ENCODE data around the gene SRPK1.

The SRPK1 gene

GRCh38 chr6:35809809-35810208 is 111.1 kb downstream of the SRPK1 start:
- DNase-seq: no peak

DNA sequence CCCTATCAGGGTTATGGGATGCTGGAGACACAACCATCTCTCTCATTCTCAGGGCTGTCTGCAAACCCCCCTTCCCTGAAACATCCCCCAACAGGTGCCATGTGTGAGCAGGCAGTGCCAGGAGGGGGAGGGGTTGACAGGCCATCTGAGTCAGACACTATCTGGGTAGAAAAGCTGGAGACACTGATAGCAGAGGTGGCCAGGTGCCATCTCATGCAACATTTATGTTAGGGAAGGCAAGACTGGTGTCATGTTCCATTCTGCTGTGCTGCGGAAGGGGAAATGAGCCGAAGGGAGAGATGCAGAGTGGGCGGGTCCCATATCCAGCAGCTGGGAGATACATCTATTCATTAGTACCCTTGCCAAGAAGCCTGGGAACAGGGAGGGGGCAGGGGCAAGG is 112.2 kb downstream of the SRPK1 start:
- DNase-seq: peak; percentile 90

DNA sequence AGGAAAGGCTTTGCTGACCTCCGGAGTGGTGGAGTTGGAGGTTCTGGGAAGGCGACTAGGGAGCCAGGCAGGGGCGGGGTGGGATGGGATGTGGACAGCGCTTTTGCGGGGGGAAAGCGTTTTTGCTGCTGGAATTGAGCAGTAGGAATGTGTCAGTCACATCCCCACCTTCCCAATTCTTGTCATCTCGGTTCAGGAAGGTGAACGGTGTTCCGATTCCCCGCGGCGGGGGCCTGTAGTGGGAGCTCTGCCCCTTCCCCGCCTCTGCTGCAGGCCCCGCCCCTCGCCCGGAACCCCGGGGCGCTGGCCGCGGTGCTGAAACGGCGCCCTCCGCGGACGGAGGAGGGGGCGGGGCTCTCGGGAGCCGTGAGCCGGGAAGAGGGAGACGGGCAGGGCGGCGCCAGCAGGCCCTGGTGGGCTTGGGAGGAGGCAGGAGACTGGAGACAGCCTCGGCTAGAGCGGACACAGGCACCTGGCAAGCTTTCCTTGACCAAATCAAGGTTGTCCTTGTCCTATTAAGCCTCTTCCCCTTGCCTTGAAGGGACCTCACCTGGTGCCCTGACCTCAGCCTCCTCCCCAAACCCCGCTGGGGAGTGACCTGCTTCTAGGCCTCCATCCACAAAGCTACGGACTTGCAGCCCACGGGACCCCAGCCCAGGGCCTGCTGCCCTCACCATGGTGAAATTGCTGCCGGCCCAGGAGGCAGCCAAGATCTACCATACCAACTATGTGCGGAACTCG is 115.7 kb downstream of the SRPK1 start, which contains the start of gene LHFPL5:
TSS of gene LHFPL5 (plus strand) at position 357 of the 741 bp plus-strand sequence. CDS start at position 676, 319 bp downstream.
- peak; percentile 59 for DNase-seq

- no peak for DNase-seq
Observed at GRCh38 chr6:35801148-35801547, 119.8 kb downstream of the SRPK1 start.

- DNase-seq: no peak
Observed at GRCh38 chr6:35798706-35799105, 122.2 kb downstream of the SRPK1 start.

DNA sequence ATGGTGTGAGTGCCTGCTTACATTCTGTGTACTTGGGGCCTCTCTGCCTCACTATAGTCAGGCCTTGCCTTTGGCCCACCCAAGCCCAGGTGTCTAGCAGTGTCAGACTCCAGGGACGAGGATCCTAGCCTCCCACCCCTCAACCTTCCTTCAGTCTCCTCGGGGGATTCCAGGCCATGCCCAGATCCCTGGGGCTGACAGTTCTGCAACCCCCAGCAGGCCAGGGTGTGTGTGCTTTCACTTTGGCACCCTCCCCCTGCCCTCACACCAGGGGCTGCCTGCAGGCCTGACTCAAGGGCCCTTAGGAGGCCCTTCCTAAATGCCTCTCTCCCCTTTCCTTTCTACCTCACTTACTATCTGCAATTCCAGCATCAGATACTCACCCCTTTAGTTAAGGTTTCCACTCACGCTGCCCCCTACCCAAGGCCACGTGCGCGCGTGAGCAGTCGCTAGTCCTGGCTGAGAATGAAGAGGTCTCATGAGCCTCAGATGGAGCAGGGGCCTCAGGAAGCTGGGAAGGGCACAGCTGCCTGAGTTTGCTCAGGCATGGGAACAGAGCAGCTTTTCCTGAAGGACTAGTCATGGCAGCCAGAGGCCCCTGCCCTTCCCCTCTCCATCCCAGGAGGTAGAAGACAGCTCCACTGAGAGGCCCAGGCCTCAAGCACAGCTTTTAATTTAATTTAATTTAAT is 122.9 kb downstream of the SRPK1 start:
- DNase-seq: no peak

DNA sequence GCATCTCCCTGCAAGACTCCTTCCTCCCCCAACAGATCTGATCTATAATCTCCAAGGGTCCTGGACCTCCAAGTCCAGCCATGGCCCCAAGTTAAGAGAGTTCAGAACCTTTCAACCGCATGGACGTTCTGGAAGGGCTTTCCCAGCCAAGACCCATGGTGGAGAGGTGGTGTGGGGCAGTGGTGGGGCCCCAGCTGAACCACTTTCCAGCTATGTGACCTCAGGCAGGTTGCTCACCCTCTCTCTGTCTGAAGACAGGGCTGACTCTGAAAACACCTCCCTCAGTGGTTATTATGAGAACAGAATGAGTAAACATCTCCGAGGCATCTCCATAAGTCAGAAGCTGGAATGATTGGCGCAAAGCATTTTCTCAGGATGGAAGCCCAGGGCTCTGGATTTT is 124.7 kb downstream of the SRPK1 start:
- no peak for DNase-seq

- DNase-seq: no peak
Observed at GRCh38 chr6:35795453-35796071, 125.3 kb downstream of the SRPK1 start.

DNA sequence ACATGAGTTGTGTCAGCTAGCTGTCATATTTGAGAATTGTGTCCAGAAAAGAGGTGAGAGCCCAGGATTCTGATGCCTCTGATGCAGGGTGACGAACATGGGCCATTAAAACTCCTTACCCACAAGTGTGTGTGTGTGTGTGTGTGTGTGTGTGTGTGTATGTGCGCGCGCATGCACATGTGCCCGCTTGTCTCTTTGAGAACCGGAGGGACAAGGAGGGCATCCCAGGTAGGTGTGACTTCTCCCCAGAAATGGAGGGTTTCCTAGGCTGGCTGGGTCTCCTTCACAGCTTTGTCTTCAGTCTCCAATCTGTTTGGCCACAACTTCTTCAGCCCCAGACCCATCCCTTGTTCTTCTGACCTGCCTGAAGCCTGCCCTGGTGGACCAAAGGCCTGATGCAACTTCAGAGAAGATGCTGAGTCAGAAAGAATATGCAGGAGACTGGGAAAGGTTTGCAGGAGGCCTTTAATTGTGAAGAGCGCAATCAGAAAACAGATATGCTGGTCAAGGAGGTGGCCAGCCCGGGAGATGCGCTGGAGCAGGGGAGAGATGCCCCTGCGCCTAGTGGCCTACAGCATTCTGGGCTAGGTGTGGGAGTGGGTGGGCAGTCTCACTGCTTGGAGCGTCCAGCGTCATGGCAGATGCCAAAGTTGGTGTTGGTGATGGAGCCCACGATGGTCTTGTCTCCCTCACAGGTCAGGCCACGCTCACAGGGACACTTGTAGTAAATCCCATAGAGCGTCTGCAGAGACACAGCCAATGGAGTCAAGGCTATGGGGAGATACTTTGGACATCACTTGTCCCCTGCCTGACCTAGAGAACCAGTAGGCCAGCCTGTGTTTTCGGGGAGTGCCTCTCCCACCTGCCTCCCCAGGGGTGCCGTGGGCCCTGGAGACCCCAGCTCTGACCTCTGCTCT is 126.1 kb downstream of the SRPK1 start:
- no peak for DNase-seq

- no peak for DNase-seq
Observed at GRCh38 chr6:35790683-35791082, 130.2 kb downstream of the SRPK1 start.

DNA sequence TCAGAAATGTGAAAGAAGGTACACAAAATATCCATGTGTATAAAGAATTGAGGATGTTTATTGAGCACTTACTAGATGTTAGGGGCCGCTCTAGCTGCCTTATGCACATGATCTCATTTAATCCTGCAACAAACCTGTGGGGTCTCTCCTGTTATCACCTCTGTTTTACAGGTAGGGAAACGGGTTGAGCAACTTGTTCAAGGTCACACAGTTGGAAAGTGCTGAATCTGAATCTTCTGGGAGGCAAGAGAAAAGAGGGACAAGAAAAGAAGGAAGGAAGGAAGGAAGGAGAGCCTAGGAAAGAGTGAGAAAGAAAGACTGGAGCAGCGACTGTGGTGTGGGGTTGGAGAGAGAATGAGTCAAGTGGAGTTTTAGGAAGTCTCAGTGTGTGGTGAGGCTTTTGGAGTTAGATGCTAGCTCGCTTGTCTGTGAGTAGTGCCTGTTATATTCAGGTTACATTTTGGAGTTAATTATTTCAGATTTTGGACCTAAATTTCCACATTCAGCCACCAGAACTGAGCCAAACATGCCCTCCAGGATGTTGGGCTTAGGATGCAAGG is 132.4 kb downstream of the SRPK1 start:
- no peak for DNase-seq

GRCh38 chr6:35787266-35788218 is 133.4 kb downstream of the SRPK1 start:
- DNase-seq: no peak

GRCh38 chr6:35786810-35787209 is 134.1 kb downstream of the SRPK1 start:
- peak; percentile 33 for DNase-seq

DNA sequence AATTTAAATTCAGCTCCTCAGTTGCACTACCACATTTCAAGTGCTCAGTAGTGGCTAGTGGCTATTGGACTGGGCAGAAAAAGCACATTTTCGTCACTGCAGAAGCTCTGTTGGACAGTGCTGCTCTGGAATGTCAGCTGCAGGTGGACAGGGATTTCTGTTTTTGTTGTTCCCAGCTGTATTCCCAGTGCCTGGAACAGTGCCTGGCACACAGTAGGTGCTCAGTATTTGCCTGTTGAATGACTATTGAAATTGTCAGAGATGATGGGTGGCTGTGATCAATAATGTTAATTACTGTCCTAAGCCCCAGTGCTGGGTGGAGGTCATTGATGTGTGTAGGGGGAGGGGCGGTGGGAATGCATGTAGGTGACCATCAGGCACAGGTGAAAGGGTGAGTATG is 134.6 kb downstream of the SRPK1 start:
- DNase-seq: no peak

DNA sequence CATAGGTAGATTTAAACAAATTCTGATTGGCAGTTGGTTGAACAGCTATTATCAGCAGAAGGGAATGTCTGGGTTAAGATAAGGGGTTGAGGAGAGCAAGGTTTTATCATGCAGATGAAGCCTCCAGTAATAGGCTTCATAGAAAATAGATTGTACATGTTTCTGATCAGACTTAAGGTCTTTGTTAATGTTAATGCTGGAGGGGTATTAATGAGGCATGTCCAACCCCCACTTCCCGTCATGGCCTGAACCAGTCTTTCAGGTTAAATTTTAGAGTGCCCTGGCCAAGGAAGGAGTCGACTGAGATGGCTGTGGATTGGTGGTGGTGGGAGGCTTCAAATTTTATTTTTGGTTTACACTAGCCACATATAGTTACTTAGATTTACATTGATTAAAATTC is 136.7 kb downstream of the SRPK1 start:
- DNase-seq: no peak
